Measurements from ENCODE around the gene CCDC39.

The CCDC39 gene

DNA sequence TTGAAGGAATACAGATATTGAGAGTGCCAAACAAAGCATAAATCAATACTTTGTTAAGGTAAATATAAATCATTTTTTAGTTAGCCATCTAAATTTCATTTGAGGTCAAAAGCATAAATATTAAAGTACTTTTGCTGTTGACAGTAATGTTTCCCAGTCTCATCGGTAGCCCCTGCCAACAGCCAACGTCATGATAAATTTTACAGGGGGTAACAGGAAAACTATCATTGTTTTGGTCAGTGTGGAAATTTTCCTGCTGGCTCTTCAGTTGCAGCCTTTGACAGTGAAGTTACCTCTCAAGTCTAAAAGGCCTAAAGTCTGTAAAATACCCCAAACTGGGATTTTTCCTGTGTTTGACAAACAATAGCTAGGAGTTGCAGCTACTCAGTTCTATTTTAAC, 114.6 kb downstream of the CCDC39 start:
- H3K4me3 ChIP-seq (ENCODE audit: low read depth, low read length): no peak overlapping the region
- DNase-seq (ENCODE audit: low read depth): no peak
